GM18517 (cell line): ENCODE data around the gene RCSD1.

Experiments used
- ATAC-seq: cut with Tn5 transposase; IDR thresholded peaks from one replicate; pipeline ENCODE4 v1.9.1; 2021; ENCODE audit warnings: mild to moderate bottlenecking, moderate library complexity; ENCODE audit not compliant: unreplicated experiment

RCSD1 gene

DNA sequence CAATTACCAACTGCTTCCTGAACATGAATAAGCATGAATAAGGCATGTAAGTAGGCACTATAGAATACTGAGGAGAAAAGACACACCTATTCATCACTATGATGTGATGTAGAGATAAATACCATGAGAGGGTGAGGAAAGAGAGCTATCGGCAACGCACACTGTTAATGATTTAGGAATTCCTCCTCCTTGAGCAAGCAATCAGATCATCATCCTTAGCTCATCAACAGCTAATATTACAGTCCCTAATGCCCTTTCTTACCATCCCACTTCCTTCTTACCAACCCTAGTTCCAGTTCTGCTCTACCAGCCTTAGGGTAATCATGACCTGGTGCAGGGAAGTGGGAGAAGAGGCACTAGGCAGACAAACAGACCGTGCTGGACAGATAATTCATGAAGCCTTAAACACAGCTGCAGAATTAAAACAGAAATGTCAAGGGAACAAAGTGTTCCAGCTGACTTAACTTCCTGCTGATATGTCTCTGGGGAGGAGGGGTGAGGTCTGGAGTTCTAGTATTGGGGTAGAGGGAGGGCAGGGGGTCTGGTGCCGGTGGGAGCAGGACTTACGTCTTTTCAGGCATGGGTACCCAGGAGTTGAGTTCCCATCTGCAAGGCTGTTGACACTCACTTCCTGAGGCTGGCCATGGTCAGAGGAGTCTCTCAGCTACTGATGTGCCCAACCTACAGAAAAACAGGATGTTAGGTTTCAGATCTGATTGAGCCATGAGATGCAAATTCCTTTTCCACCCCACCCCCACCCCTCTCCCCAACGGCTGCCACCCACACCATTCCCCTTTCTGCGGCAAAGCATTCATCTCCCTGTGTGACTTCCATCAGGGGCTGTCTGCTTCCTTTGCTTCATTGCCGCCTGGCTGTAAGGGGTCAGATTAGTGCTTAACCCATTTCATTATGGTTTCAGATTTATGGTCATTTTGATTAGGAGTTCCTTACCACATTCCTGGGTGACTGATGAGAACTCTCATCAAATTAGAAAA is 12.6 kb upstream of the RCSD1 start:
- ATAC-seq: peak; percentile 51

- no peak for ATAC-seq
These were observed 11.7 kb upstream of the RCSD1 start for GRCh38 chr1:167618366-167618765.

- ATAC-seq: no peak
These were observed 11.2 kb upstream of the RCSD1 start for GRCh38 chr1:167618789-167619188.

GRCh38 chr1:167620002-167620401 is 10.0 kb upstream of the RCSD1 start:
- ATAC-seq: no peak

GRCh38 chr1:167621780-167622313 is 8.2 kb upstream of the RCSD1 start:
- ATAC-seq: no peak

GRCh38 chr1:167623951-167624350 is 6.1 kb upstream of the RCSD1 start:
- no peak for ATAC-seq

DNA sequence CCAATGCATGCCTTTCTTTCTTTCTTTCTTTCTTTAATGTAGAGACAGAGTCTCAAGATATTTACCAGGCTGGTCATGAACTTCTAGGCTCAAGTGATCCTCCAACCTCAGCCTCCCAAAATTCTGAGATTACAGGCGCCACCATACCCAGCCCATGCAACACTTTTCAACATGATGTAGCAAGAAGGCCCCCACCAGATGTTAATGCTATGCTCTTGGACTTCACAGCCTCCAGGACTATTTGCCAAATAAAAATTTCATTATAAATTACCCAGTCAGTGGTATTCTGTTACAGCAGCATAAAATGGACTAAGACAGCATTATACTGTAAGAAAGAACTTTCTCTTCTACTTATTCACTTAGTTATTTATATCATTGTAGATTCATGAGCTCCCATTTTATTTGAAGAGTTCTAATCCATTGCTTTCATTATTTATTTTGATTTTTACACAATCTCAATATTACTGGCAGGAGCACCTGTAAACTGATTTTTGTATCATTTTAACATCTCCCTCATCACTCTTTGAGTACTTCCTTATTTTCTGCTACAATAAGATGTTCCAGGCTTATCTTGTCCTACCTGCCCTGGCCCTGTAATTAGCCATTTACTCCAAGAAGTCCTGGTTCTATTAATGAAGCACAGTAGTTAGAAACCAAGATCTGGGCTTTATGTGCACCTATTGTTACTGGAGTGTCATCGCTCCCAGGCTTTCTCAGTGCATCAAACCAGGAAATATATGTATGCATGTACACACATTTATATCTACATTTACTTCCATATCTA is 4.8 kb upstream of the RCSD1 start:
- no peak for ATAC-seq

DNA sequence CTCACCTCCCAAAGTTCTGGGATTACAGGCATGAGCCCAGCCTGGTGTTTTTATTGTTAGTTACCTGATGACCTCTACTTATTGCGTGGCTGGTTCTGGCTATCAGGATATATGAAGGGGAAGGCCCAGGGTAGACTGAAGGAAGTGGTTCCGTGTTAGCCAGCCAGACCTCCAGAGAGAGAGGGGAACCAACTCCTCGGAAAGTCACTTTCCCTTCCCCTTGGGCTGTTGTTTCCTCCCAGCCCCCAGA is 2.5 kb upstream of the RCSD1 start:
- ATAC-seq: no peak

GRCh38 chr1:167627865-167628641 is 2.0 kb upstream of the RCSD1 start:
- peak; percentile 75 for ATAC-seq

- ATAC-seq: no peak
These were observed 1.1 kb upstream of the RCSD1 start for GRCh38 chr1:167628741-167629515.

DNA sequence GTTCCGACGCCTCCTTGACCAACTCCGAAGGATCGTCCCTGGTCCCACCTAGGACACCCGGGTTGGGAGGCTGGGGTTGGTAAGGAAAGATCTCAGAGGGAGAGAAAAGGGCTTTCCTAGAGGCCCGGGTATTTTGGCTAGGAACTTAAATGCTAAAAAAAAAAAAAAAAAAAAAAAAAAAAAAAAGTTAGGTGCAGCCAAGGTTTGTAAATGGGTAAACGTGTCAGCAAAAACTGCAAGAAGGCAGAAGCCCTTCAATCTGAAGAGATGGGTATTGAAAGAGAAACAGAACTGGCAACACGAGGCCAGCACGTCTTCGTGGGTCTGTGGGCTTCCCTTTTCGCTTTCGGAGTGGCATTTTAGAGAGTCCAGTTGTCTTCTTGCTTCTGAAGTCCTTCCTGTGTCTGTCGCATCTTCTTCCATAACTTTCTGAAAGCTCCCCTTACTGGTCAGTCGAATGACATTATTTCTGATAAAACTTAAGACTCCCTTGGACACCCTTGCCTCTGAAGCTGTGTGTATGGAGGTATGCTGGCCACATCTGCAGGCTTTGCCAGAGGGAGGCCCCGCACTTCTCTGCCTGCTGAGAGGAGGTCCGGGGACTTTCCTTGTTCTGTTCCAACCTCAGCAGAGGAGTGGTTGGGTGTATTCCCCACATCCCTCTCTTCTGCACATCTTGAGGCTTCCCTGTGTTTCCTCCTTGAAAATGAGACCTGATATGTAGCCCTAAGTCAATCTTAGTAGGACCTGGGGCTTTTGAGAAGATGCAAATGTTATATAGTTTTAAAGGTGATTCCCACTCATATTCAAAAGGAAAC is 745 bp downstream of the RCSD1 start:
- peak; percentile 29 for ATAC-seq

- no peak for ATAC-seq
These were observed 1.4 kb downstream of the RCSD1 start for GRCh38 chr1:167631386-167631935.

DNA sequence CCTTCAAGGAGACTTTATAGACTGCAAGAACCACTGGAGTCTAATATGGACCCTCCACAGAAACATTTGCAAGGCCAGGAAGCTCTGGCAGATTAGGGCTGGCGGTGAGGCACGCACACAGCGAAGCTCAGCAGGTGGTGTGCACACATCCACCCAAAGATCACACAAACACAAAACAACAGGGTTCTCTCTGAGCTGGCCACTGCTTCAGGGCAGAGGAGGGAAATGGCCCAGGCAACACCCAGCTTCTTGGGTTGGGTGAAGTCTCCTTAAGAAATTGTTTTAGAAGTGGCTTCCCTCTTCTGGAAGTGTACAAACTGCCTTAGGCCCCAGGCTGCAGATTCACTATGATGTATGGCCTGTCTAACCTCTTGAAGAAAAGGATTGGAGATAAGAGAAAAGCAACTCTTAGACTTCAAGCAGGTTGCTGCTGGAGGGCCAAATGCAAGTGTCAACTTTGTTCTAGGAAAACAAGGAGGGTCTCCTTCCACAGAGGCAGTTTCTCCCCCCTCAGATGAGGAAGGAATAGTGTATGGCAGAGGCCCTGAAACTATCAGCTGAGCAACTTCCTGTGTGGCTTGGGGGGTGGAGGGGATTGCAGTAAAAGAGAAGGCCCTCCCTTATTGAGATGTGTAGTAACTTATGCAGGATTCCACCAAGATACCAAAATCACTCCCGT is 2.0 kb downstream of the RCSD1 start:
- no peak for ATAC-seq

DNA sequence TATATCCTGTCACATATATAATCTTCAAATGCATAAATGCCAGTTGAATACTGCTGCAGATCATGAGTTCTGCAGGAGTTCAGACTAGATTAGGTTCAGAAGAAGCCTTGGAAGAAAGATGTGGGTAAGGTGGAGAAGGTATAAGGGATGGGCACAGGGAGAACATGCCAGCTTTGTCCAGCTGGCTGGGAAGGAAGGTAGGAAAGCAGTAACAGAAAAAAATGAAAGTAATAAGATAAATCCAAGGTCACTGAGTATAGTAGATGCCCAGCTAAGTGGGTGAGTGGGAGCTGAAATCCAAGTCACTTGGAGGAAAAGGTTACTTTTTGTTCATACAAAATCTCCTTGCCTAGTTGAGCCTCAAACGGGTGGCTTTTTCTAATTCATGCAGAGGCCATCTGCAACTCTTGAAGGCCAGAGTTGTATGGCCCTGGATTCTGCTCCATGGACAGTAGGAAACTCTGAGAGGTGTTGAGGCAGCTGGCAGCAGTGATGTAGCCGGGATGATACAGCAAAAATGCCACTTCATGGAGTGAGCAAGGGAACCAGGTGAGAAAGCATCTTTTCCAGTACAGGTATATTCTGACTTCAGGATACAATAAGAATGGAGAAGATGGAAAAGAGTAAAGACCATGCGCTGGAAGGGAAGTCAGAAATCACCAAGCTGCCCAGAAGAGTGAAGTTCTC is 3.4 kb downstream of the RCSD1 start:
- ATAC-seq: no peak

- no peak for ATAC-seq
These were observed 4.4 kb downstream of the RCSD1 start for GRCh38 chr1:167634435-167634834.

GRCh38 chr1:167635156-167635648 is 5.2 kb downstream of the RCSD1 start:
- no peak for ATAC-seq

DNA sequence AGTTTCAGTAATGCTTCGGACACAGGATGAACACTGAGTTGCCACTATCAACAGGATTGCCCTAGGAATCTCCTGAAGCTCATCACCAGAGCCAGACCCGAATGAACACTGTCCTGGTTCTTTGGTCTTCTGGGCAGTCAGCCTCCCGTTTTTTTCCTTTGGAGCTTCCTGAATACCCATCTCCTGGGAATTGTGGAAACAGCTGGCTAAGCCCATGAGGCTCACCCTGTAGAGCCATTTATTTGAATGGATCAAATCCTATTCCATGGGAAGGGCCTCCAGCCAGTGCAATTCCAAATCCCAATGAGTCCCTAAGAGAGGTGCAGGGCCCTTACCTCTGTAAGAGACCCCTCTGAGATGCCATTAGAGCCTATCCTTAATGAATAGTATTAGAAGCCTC is 5.9 kb downstream of the RCSD1 start:
- no peak for ATAC-seq

GRCh38 chr1:167638064-167638463 is 8.0 kb downstream of the RCSD1 start:
- no peak for ATAC-seq
